Non-pigmented ciliary epithelial cell (primary cell): Measurements from ENCODE around the gene MORN4.
"Not testable (repeated sequence)": the region's sequence is repeated elsewhere in the genome, so short reads cannot be mapped to it uniquely, and the experiment has no call there.

Experiments used
- DNase-seq: peaks from one replicate; pipeline ENCODE4 v3.0.0-alpha.2; 2010; ENCODE audit warnings: low read depth

The MORN4 gene

GRCh38 chr10:97640868-97641811 is 7.8 kb upstream of the MORN4 start:
- DNase-seq: no peak

- DNase-seq: peak; percentile 97
Observed at GRCh38 chr10:97640174-97640867, 7.0 kb upstream of the MORN4 start, which contains the start of gene PI4K2A. Gene PI4K2A (plus strand): TSS chr10:97640671. CDS start chr10:97640743, 72 bp downstream.

- DNase-seq: not testable (repeated sequence)
Observed at GRCh38 chr10:97639090-97639489, 5.8 kb upstream of the MORN4 start.

GRCh38 chr10:97635577-97635976 is 2.3 kb upstream of the MORN4 start:
- no peak for DNase-seq

- DNase-seq: no peak
Observed at GRCh38 chr10:97633921-97634320, 621 bp upstream of the MORN4 start.

GRCh38 chr10:97631098-97631497 is 2.2 kb downstream of the MORN4 start:
- DNase-seq: no peak

- no peak for DNase-seq
Observed at GRCh38 chr10:97629289-97629688, 4.0 kb downstream of the MORN4 start.

- no peak for DNase-seq
Observed at GRCh38 chr10:97628228-97628627, 5.1 kb downstream of the MORN4 start.

GRCh38 chr10:97627731-97628130 is 5.6 kb downstream of the MORN4 start:
- DNase-seq: no peak

GRCh38 chr10:97623277-97623676 is 10.0 kb downstream of the MORN4 start:
- DNase-seq: no peak

GRCh38 chr10:97618733-97619132 is 14.6 kb downstream of the MORN4 start:
- DNase-seq: no peak

- no peak for DNase-seq
Observed at GRCh38 chr10:97618285-97618684, 15.0 kb downstream of the MORN4 start.

- DNase-seq: no peak
Observed at GRCh38 chr10:97612386-97612785, 20.9 kb downstream of the MORN4 start.

GRCh38 chr10:97611473-97611872 is 21.8 kb downstream of the MORN4 start:
- DNase-seq: no peak

- no peak for DNase-seq
Observed at GRCh38 chr10:97608991-97609561, 24.2 kb downstream of the MORN4 start.

GRCh38 chr10:97607095-97607636 is 26.1 kb downstream of the MORN4 start:
- DNase-seq: no peak

- no peak for DNase-seq
Observed at GRCh38 chr10:97601268-97602215, 31.8 kb downstream of the MORN4 start.

- DNase-seq: no peak
Observed at GRCh38 chr10:97600616-97601015, 32.7 kb downstream of the MORN4 start.

GRCh38 chr10:97599272-97599619 is 34.1 kb downstream of the MORN4 start:
- DNase-seq: no peak

GRCh38 chr10:97598407-97599271 is 34.7 kb downstream of the MORN4 start:
- no peak for DNase-seq
